ENCODE measurements around the gene SGMS1.
A peak's percentile ranks its signal among the peaks of the same experiment; 100 is the strongest.

SGMS1 gene

GRCh38 chr10:50636618-50637579, 13.1 kb upstream of the SGMS1 start:
- no peak for DNase-seq (ENCODE audit: low read depth)

DNA sequence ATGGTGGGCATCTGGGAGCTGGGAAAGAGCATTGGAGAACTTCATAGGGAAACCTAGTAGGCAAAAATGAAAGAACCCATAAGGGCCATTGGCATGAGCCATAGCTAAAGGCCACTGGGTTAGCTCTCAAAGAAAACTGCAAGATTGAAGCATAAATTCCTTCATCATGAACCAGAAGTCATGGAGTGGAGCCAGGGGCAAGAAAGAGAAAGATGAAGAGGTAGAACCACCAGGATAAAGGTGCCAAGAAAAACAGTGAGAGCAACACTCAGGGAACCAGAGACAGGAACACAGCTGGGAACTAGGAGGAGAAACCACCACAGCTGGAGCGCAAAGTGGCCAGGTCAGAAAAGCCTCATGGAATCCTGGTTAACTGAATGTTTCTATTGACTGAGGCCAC, 11.5 kb upstream of the SGMS1 start:
- peak; percentile 65 for DNase-seq (ENCODE audit: low read depth)

GRCh38 chr10:50634479-50634878, 10.7 kb upstream of the SGMS1 start:
- no peak for DNase-seq (ENCODE audit: low read depth)

- no peak for DNase-seq (ENCODE audit: low read depth)
Measured at GRCh38 chr10:50631052-50631451, 7.3 kb upstream of the SGMS1 start.

DNA sequence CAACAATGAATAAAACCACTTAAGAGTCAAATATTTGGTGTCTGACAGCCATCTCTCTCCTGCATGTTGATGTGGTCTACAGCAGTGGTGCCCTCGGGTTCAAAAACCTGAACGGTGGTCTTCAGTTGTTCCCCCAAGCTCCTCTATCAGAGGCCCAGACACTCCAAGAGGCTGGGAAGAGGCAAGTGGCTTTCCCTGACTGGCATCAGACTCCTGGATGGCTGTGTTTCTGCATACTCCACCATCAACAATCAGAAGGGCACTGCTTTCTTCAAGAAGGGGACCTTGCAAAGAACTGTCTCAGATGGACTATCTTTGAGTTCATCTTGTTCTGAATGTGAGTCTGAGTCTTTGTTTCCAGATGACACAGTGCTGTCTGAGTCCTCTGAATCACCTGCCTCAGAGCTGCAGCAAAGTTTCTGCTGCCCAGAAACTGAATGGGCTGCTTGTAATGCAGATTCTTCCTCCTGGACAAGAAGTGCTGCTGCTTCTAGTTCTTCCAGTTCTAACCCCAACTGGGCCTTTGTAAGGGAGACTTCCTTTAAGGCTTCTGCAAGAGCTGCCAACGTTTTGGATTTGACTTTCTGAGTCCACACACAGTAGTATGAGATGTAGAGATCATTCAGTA, 5.9 kb upstream of the SGMS1 start:
- DNase-seq (ENCODE audit: low read depth) = no peak

DNA sequence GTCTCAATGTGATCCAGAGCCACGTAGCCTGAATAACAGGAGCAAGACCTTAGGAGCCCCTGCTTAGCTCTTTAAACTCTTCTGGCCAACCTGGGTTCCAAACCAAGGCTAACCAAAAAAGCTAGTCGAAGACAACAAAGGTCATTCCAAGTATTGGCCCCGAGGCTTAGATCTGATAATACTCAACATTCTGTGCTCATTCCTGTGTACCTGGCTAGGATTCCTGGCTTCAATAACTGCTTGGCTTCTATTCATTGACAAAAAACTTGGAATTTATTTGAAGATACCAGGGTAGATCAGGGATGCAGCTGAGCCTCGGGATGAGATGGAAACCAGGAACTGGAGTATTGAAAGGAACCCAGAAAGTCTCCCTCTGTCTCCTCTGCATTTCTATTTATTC, 4.1 kb upstream of the SGMS1 start:
- no peak for DNase-seq (ENCODE audit: low read depth)

DNA sequence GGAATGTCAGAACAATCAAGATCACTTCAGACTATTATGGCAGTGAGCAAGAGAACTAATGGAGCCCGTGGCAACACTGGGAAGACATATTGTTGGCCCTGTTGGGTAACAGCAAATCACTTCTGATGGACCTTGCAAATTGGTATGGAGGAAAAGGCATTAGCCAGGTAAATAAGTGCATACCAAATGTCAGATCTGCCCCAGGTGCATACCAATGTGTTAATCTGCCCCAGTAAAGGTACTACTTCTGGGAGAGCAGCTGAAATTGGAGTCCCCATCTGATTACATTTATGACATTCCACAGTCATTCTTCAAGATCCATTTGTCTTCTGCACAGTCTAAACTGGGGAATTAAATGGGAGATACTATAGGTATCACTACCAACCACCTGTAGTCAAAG, 3.7 kb upstream of the SGMS1 start:
- DNase-seq (ENCODE audit: low read depth) = no peak

GRCh38 chr10:50625649-50626132, 1.9 kb upstream of the SGMS1 start:
- DNase-seq (ENCODE audit: low read depth) = no peak

GRCh38 chr10:50624866-50625501, 1.2 kb upstream of the SGMS1 start:
- DNase-seq (ENCODE audit: low read depth) = peak; percentile 62

GRCh38 chr10:50624413-50624865, 683 bp upstream of the SGMS1 start:
- peak; percentile 97 for DNase-seq (ENCODE audit: low read depth)

- DNase-seq (ENCODE audit: low read depth) = peak; percentile 36
Measured at GRCh38 chr10:50622706-50623662, 772 bp downstream of the SGMS1 start.

DNA sequence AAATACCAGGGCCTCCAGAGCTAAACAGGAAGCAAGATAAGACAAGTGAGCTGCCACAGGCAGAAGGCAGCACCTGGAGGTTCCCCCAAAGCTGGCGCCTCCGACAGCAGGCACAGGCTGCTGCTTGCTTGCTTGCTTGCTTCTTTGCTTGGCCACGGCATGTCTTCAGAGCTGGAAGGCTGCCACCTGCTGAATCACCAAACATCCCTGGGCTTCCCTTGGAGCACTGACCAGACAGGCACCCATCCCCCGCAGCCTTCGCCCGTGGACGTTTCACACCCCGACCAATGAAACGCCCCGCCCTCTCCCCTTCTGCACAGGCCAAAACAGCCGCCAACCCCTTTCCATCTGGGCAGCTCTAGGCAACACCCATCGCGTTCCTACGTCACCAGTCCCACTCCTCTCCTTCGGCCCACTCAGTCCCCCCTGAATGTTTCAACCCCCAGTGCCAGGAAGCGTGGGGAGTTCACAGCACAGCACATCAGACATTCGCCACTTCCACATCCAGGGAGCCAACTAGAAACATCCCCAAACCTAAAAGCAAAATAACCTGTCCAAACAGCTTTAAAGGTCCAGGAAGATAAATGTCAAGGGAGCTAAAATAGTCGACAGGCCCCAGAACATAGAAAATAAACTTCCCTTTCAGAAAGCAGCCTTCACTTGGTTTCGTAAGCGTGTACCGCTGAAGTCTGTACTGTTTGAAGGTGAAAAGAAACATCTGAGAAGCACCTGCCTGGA, 1.6 kb downstream of the SGMS1 start:
- peak; percentile 94 for DNase-seq (ENCODE audit: low read depth)

DNA sequence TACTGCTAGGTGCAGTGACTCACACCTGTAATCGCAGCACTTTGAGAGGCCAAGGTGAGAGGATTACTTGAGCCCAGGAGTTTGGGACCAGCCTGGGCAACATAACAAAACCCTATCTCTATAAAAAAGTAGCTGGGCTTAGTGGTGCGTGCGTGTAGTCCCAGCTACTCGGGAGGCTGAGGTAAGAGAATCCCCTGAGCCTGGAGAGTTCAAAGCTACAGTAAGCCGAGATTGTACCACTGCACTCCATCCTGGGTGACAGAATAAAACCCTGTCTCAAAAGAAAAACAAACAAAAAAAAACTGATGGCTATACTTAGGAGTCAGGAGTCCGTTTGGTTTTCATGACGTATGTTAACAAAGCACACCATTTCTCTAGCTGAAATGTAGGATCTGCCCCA, 2.9 kb downstream of the SGMS1 start:
- no peak for DNase-seq (ENCODE audit: low read depth)

DNA sequence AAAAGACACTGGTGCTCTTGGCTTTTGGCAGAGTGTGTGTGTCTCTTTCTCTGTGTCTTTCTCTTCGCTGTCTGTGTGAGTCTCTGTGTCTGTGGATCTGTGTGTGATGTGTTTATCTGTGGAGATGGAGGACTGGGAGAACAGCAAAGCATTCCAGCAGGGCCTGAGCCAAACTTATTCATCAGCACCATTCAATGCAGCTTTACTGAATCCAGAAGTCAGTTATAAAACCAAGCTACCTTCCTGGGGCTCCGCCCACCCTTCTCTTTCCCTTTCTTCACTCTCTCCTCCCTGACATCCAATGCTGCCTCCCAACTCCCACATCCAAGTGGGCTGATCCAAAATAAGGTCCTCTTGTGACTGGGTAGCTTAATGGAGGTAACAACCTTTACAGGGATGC, 3.9 kb downstream of the SGMS1 start:
- DNase-seq (ENCODE audit: low read depth) = no peak

GRCh38 chr10:50619166-50619565, 4.6 kb downstream of the SGMS1 start:
- DNase-seq (ENCODE audit: low read depth) = no peak

GRCh38 chr10:50618624-50619023, 5.1 kb downstream of the SGMS1 start:
- no peak for DNase-seq (ENCODE audit: low read depth)

DNA sequence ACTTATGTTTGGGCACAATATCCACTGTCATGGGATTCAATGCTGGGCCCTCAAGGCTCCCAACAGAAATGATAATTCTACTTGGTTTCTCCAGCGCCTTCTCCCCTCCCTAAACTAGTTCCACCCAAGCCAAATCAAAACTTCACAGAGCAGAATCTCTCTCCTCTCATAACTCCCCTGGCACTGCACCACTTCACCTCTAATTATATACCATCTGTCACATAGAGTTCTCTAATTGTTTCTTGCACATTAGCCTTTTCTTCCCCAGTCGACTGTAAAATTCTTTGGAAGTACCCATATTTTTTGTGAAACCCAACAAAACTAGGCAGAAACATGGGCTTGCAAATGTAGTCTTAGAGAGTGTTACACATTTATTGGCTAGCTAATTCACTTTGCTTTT, 8.1 kb downstream of the SGMS1 start:
- no peak for DNase-seq (ENCODE audit: low read depth)

DNA sequence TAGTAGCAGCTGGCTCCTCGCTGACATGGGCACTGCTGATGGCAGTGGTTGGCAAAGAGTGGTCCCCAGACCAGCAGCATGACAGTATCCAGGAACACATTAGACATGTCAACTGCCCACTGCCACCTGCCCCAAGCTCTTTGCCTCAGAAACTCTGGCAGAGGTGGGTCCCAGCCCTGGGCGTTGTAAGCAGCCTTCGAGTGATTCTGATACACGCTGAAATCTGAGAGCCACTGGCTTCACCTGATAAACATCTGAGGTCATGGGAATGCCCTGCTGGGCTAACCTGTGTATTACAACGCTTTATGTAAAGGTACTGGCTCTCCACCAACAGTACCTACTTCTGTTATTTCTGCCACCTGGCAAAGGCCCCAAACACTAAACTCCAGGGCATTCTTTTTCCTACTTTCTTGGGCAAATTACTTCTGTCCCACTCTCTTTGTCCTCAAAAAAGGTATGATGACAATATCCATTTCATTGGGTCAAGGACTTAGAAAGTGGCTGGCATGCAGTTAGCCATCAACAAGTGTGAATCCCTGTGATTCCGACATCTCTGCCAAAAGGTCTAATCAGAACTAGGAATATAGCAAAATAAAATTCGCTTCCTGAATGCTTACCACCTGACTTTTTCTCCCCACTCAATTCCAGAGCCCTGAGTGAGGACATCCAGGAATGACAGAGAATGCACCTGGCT, 9.2 kb downstream of the SGMS1 start:
- no peak for DNase-seq (ENCODE audit: low read depth)

DNA sequence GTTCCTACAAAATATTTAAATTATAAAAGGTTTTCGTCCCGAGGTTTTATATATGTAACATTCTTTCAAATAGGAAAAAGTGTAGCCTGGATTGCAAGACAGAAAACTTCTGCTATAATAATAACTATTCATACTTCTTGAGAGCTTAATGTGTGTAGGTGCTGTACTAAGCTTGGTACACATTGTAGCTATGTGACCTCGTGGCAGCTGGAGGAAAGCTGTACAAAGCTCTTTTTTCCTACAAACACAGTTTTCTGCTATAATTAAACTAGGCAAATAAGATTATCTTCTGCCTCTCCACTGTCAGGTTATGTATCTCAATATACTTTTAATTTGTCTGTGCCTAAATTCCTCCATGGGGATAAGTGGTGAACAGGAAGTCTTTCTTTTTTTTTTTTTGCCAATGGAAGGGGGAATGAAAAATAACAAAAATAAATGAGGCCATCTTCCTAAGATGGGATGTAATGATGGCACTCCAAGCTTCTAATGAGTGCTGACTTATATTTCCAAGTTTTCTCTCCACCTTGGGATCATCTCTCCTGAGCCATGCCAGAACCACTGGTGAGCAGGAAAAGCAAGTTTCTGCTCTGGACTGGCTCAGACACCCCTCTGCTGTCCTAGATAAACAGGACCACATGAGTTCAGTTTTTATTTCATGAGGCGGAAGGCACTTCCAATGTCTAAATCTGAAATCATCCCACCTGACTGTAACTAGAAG, 9.9 kb downstream of the SGMS1 start:
- DNase-seq (ENCODE audit: low read depth) = no peak

- no peak for DNase-seq (ENCODE audit: low read depth)
Measured at GRCh38 chr10:50613150-50613549, 10.6 kb downstream of the SGMS1 start.
